B cell (primary cell): ENCODE measurements around the gene MIGA1. TPM values are rescaled to one million over a fixed set of nuclear protein-coding genes. Genes with fewer than 3 reads are reported as not detected.

Source experiments
- ATAC-seq: fragments of 200-7000 bp; cut with Tn5 transposase; one replicate; pipeline ENCODE4 v1.10.0; 2021; ENCODE audit warnings: low read depth, mild to moderate bottlenecking, moderate number of reproducible peaks, moderate library complexity
- CTCF ChIA-PET: fragments of 350-600 bp; sonication (Branson Sonifier 250); formaldehyde crosslinking; loops from one replicate; lab custom pipeline; 2021; ENCODE audit warnings: antibody characterized with exemption, inconsistent platforms; lab: Charles Lee
- POLR2A ChIA-PET: fragments of 350-600 bp; sonication (Branson Sonifier 250); formaldehyde crosslinking; loops from one replicate; lab custom pipeline; 2021; ENCODE audit warnings: antibody characterized with exemption; lab: Charles Lee
- DNase-seq: peaks from one replicate; pipeline ENCODE4 v3.0.0; 2013
- H2AFZ ChIP-seq: 2 replicates; pipeline ENCODE4 v1.6.1; 2012; ENCODE audit warnings: mild to moderate bottlenecking, low read depth, low read length; ENCODE audit not compliant: insufficient read depth, poor library complexity, severe bottlenecking
- H3K27ac ChIP-seq, 2 donors: 1 replicate in 1 of 2; 2 replicates in 1 of 2; pipeline ENCODE4 v1.5.1; 2012 to 2013; ENCODE audit warnings: low read length in 2 of 2, mild to moderate bottlenecking in 2 of 2, moderate library complexity in 1 of 2
- H3K27me3 ChIP-seq, 4 experiments: fragments of 200-600 bp in 1 of 4; sonication (generic) in 1 of 4; replicated peaks in 1 of 4; 1 replicate in 2 of 4; 2 replicates in 2 of 4; pipeline versions ENCODE4 v1.6.1 to v1.7.0; 2013 to 2016; ENCODE audit warnings: low read length in 3 of 4, mild to moderate bottlenecking in 2 of 4, mixed read lengths in 1 of 4, moderate library complexity in 1 of 4; ENCODE audit not compliant: insufficient read depth in 4 of 4, control insufficient read depth in 3 of 4; ENCODE audit errors: control extremely low read depth in 1 of 4
- H3K36me3 ChIP-seq, 2 experiments: replicated peaks in 1 of 2; 1 replicate in 1 of 2; 2 replicates in 1 of 2; pipeline versions ENCODE4 v1.6.1 to v1.7.1; 2013; ENCODE audit warnings: low read length in 1 of 2; ENCODE audit not compliant: insufficient read depth in 2 of 2, control insufficient read depth in 1 of 2; ENCODE audit errors: control extremely low read depth in 1 of 2, extremely low read depth in 1 of 2
- H3K4me1 ChIP-seq, 2 donors: fragments of 200-600 bp in 1 of 2; sonication (generic) in 1 of 2; 1 replicate in 1 of 2; 2 replicates in 1 of 2; pipeline versions ENCODE4 v1.5.1 to v1.6.1; 2013 to 2017; ENCODE audit warnings: low read length in 2 of 2; ENCODE audit not compliant: control insufficient read depth in 2 of 2, insufficient read depth in 2 of 2
- H3K4me2 ChIP-seq: replicated peaks from 2 replicates; pipeline ENCODE3; 2012; ENCODE audit warnings: mild to moderate bottlenecking, low read depth, low read length; ENCODE audit not compliant: poor library complexity, severe bottlenecking
- H3K4me3 ChIP-seq, 5 experiments: fragments of 200-600 bp in 1 of 5; sonication (generic) in 1 of 5; 1 replicate in 3 of 5; 2 replicates in 2 of 5; pipeline versions ENCODE4 v1.5.1 to v1.7.0; 2011 to 2016; ENCODE audit warnings: low read length in 4 of 5, mild to moderate bottlenecking in 4 of 5, low read depth in 2 of 5, control low read depth in 1 of 5, moderate library complexity in 1 of 5; ENCODE audit not compliant: insufficient read depth in 1 of 5; ENCODE audit errors: control extremely low read depth in 1 of 5, extremely low read depth in 1 of 5
- H3K79me2 ChIP-seq: fragments of 200-600 bp; sonication (generic); one replicate; pipeline ENCODE4 v1.6.0; 2016; ENCODE audit warnings: low read length; ENCODE audit not compliant: control insufficient read depth, insufficient read depth
- H3K9ac ChIP-seq: fragments of 200-600 bp; sonication (generic); 2 replicates; pipeline ENCODE4 v1.6.1; 2017; ENCODE audit warnings: mild to moderate bottlenecking, low read length, moderate library complexity
- H3K9me3 ChIP-seq, 3 donors: one replicate each; pipeline versions ENCODE4 v1.6.1 to v1.7.1; 2013; ENCODE audit warnings: low read length in 2 of 3; ENCODE audit not compliant: control insufficient read depth in 2 of 3, insufficient read depth in 1 of 3; ENCODE audit errors: control extremely low read depth in 1 of 3
- H4K20me1 ChIP-seq: 2 replicates; pipeline ENCODE4 v1.6.0; 2012; ENCODE audit warnings: mild to moderate bottlenecking, low read length; ENCODE audit not compliant: insufficient read depth, control insufficient read depth, poor library complexity, severe bottlenecking
- H3K27ac Mint-ChIP-seq: one replicate; pipeline ENCODE4 v1.8.0; 2021; ENCODE audit warnings: mixed read lengths
- H3K27me3 Mint-ChIP-seq: one replicate; pipeline ENCODE4 v1.8.0; 2021; ENCODE audit warnings: mixed read lengths
- H3K4me1 Mint-ChIP-seq: one replicate; pipeline ENCODE4 v1.8.0; 2021; ENCODE audit warnings: mixed read lengths
- H3K4me3 Mint-ChIP-seq: one replicate; pipeline ENCODE4 v1.8.0; 2021; ENCODE audit warnings: mixed read lengths
- H3K9me3 Mint-ChIP-seq: one replicate; pipeline ENCODE4 v1.8.0; 2022; ENCODE audit warnings: mixed read lengths; ENCODE audit not compliant: insufficient read depth
- EZH2 ChIP-seq: IDR thresholded peaks from 2 replicates; pipeline ENCODE4 v1.6.1; 2012; ENCODE audit warnings: borderline replicate concordance, low read depth, mild to moderate bottlenecking, moderate library complexity, low read length; ENCODE audit not compliant: insufficient read depth, poor library complexity, severe bottlenecking
- WGBS: methylation state at CpG from one replicate; pipeline ENCODE4 v1.1.5; 2013; ENCODE audit warnings: missing lambda C conversion rate; ENCODE audit not compliant: insufficient coverage; 5-methylcytosine and 5-hydroxymethylcytosine counted together
- intact Hi-C: fragments of 100-400 bp; cut with micrococcal nuclease; formaldehyde crosslinking; loops from one replicate; pipeline ENCODE4 v1.10.0; 2022
- polyA plus RNA-seq: library from polyadenylated mRNA; depleted of rRNA; stranded (reverse); fragments of >200 nt; gene quantifications from 2 replicates; pipeline ENCODE4 v1.2.3, GENCODE V29; 2012
- total RNA-seq, 2 donors: library from RNA; stranded (reverse); fragments of 120-200 nt in 1 of 2; gene quantifications; 1 replicate in 1 of 2; 2 replicates in 1 of 2; pipeline versions ENCODE4 v1.2.3 to v1.2.4, GENCODE V29; 2013 to 2022
- TF ChIP-seq, protein P1 (sequence below): fragments of 200-600 bp; IDR thresholded peaks from one replicate; pipeline ENCODE4 v1.8.0; 2022; ENCODE audit warnings: antibody characterized with exemption, mild to moderate bottlenecking

MIGA1 gene
- total and polyA plus RNA-seq, 2 donors (not counting 1 experiment from before 2014, with no cell fraction given), result 5.0 to 18.0 TPM

GRCh38 chr1:77794550-77794949, 15.1 kb downstream of the MIGA1 start:
- TF ChIP-seq, protein P1, sequence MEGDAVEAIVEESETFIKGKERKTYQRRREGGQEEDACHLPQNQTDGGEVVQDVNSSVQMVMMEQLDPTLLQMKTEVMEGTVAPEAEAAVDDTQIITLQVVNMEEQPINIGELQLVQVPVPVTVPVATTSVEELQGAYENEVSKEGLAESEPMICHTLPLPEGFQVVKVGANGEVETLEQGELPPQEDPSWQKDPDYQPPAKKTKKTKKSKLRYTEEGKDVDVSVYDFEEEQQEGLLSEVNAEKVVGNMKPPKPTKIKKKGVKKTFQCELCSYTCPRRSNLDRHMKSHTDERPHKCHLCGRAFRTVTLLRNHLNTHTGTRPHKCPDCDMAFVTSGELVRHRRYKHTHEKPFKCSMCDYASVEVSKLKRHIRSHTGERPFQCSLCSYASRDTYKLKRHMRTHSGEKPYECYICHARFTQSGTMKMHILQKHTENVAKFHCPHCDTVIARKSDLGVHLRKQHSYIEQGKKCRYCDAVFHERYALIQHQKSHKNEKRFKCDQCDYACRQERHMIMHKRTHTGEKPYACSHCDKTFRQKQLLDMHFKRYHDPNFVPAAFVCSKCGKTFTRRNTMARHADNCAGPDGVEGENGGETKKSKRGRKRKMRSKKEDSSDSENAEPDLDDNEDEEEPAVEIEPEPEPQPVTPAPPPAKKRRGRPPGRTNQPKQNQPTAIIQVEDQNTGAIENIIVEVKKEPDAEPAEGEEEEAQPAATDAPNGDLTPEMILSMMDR, result no peak
- no peak for TF ChIP-seq EZH2
- H3K4me2 ChIP-seq, result no peak overlapping the region
- Mint-ChIP-seq H3K9me3 (no peaks in the 10 kb centered on the region), H3K4me1 (peaks cover 7% of the 10 kb centered on the region), H3K27me3 (no peaks in the 10 kb centered on the region), H3K27ac (no peak overlapping the region), H3K4me3 (no peak overlapping the region)
- peaks cover 0 to 21% of the 10 kb centered on the region in 2 experiments for H3K36me3 ChIP-seq
- no peak overlapping the region for H2AFZ ChIP-seq
- no peak overlapping the region for H3K27ac ChIP-seq
- no peak for ATAC-seq
- peaks cover 8% of the 10 kb centered on the region for H4K20me1 ChIP-seq
- peaks cover 44% of the 10 kb centered on the region for H3K79me2 ChIP-seq
- H3K9ac ChIP-seq, result no peak overlapping the region
- ChIA-PET CTCF (no interaction called here), POLR2A (no interaction called here)
- intact Hi-C loops, result loop anchor here (5.0 kb wide), 1 partner anchor 37 kb away; the partner anchor contains the start of gene USP33
- H3K9me3 ChIP-seq, result no peaks in the 10 kb centered on the region
- WGBS, result 80% methylated on average over 1 of the region's 3 CpGs
- no peaks in the 10 kb centered on the region for H3K4me1 ChIP-seq
- no peaks in the 10 kb centered on the region for H3K27me3 ChIP-seq
- no peak overlapping the region for H3K4me3 ChIP-seq
- DNase-seq, result no peak

DNA sequence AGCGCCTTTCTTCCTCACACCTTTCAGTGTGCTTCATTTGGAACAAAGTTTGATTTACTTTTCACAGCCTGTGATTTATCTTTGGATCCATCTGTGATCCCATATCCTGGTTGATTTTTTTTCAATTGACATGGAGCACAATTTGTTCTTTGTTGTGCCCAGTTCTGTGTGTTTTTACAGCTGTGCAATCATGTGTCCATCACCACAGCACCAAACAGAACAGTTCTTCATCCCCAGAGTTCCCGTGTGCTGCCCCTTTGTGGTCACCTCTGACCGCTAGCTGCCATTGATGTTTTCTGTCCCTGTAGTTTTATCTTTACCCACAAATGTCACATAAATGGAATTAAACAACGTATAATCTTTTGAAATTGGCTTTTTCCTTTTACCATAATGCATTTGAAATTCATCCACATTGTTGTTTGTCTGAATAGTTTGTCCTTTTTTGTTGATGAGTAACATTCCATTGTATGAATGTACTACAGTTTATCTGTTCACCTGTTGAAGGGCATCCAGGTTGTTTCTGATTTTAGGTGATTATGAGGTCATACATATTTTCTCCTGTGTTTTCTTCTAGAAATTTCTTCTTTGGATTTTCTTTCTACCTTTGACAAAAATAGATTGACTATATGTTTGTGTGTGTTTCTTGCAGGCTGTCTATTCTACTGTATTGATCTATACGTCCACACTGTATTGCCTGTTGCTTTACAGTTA, 17.4 kb downstream of the MIGA1 start:
- intact Hi-C loops, result no loop called here
- H3K9me3 ChIP-seq, result no peaks in the 10 kb centered on the region
- Mint-ChIP-seq H3K9me3 (no peaks in the 10 kb centered on the region), H3K27ac (no peak overlapping the region), H3K4me3 (no peak overlapping the region), H3K27me3 (no peaks in the 10 kb centered on the region), H3K4me1 (peaks cover 7% of the 10 kb centered on the region)
- ChIA-PET CTCF (no interaction called here), POLR2A (no interaction called here)
- no peaks in the 10 kb centered on the region for H3K27me3 ChIP-seq
- peaks cover 14% of the 10 kb centered on the region for H4K20me1 ChIP-seq
- WGBS, result 87% methylated on average over 3 of the region's 5 CpGs
- no peak overlapping the region for H2AFZ ChIP-seq
- H3K9ac ChIP-seq, result no peak overlapping the region
- H3K4me2 ChIP-seq, result no peak overlapping the region
- peaks cover 50% of the 10 kb centered on the region for H3K79me2 ChIP-seq
- H3K4me3 ChIP-seq, result no peak overlapping the region
- no peaks in the 10 kb centered on the region for H3K4me1 ChIP-seq
- TF ChIP-seq, protein P1, result no peak
- TF ChIP-seq EZH2, result no peak
- H3K36me3 ChIP-seq, result peaks cover 7 to 22% of the 10 kb centered on the region in 2 experiments
- H3K27ac ChIP-seq, result no peak overlapping the region
- ATAC-seq (no peak), DNase-seq (no peak)
